Measurements from ENCODE around the gene WDR91. TPM values are rescaled to one million over a fixed set of nuclear protein-coding genes. Genes with fewer than 3 reads are reported as not detected.

WDR91 gene
- total RNA-seq, 1 experiment from 2014 or later, result 7.0 TPM

DNA sequence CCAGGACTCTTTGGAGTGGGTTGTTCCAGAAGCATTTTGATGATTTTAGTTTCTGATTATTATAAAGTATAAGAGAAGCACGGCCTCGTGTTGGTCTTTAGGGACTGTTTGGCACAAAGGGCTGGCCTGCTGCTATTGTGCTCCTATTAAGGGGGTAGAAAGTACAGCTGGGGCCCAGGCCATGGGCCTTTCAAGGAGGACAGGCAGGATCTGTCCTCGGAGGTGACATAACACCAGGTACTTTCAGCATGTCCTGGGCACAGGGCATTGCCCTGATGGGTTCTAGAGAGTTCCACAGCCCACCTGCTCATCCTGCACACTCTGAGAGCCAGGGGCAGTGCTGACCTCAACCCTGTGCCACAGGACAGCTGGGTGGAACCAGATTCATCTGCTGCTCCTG is 47.3 kb upstream of the WDR91 start:
- BruUV-seq (replicated peaks), result no TSS peak
- CTCF ChIA-PET, result no interaction called here
- Histone ChIP-seq H3K27ac (ENCODE audit: low read depth, low read length, poor library complexity, severe bottlenecking) (no peak overlapping the region), H3K27me3 (replicated peaks; ENCODE audit: insufficient read depth, low read depth, low read length, poor library complexity) (no peaks in the 10 kb centered on the region), H3K36me3 (ENCODE audit: insufficient read depth, low read length, poor library complexity, severe bottlenecking) (no peaks in the 10 kb centered on the region), H3K9me3 (ENCODE audit: low read depth, low read length, poor library complexity, severe bottlenecking) (no peaks in the 10 kb centered on the region), H3K4me3 (ENCODE audit: low read depth, low read length, poor library complexity, severe bottlenecking) (no peak overlapping the region), H3K4me1 (ENCODE audit: insufficient read depth, low read length, poor library complexity, severe bottlenecking) (peaks cover 6% of the 10 kb centered on the region)
- TF ChIP-seq, protein P1, sequence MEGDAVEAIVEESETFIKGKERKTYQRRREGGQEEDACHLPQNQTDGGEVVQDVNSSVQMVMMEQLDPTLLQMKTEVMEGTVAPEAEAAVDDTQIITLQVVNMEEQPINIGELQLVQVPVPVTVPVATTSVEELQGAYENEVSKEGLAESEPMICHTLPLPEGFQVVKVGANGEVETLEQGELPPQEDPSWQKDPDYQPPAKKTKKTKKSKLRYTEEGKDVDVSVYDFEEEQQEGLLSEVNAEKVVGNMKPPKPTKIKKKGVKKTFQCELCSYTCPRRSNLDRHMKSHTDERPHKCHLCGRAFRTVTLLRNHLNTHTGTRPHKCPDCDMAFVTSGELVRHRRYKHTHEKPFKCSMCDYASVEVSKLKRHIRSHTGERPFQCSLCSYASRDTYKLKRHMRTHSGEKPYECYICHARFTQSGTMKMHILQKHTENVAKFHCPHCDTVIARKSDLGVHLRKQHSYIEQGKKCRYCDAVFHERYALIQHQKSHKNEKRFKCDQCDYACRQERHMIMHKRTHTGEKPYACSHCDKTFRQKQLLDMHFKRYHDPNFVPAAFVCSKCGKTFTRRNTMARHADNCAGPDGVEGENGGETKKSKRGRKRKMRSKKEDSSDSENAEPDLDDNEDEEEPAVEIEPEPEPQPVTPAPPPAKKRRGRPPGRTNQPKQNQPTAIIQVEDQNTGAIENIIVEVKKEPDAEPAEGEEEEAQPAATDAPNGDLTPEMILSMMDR (conservative IDR thresholded peaks at IDR 0.05; ENCODE audit: low read depth, low read length), result no peak
- TF ChIP-seq EZH2 (IDR thresholded peaks at IDR 0.05; ENCODE audit: borderline replicate concordance, low read depth, low read length, poor library complexity, severe bottlenecking), result no peak
- intact Hi-C loops (cut with micrococcal nuclease; ENCODE audit: unreplicated experiment), result no loop called here
- no peak for DNase-seq (ENCODE audit: low spot score)
- POLR2A ChIA-PET (ENCODE audit: low non-redundant PET), result no interaction called here

DNA sequence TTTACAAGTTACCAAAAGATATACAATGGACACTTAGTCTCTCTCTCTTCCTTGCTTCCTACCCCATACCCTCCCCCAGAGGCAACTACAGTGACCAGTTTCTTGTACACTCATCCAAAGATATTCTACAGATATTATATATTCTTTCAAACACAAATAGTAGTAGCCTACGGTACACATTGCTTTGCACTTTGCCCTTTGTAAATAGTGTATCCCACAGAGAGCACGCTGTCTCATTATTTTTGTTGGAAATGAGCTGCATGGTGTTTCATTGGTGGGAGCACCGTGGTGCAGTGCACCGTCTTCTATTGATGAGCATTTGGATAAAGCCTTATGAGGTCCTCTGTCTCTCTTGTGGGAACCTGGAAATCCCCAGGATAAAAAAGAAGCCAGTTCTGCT is 46.5 kb upstream of the WDR91 start:
- intact Hi-C loops (cut with micrococcal nuclease; ENCODE audit: unreplicated experiment), result no loop called here
- no peak overlapping the region for H3K27ac ChIP-seq (ENCODE audit: low read depth, low read length, poor library complexity, severe bottlenecking)
- no peaks in the 10 kb centered on the region for H3K36me3 ChIP-seq (ENCODE audit: insufficient read depth, low read length, poor library complexity, severe bottlenecking)
- TF ChIP-seq EZH2 (IDR thresholded peaks at IDR 0.05; ENCODE audit: borderline replicate concordance, low read depth, low read length, poor library complexity, severe bottlenecking), result no peak
- TF ChIP-seq, protein P1 (conservative IDR thresholded peaks at IDR 0.05; ENCODE audit: low read depth, low read length), result no peak
- no peak overlapping the region for H3K4me3 ChIP-seq (ENCODE audit: low read depth, low read length, poor library complexity, severe bottlenecking)
- H3K9me3 ChIP-seq (ENCODE audit: low read depth, low read length, poor library complexity, severe bottlenecking), result no peaks in the 10 kb centered on the region
- H3K4me1 ChIP-seq (ENCODE audit: insufficient read depth, low read length, poor library complexity, severe bottlenecking), result peaks cover 6% of the 10 kb centered on the region
- POLR2A ChIA-PET (ENCODE audit: low non-redundant PET), result no interaction called here
- no peaks in the 10 kb centered on the region for H3K27me3 ChIP-seq (replicated peaks; ENCODE audit: insufficient read depth, low read depth, low read length, poor library complexity)
- BruUV-seq (replicated peaks), result no TSS peak
- no peak for DNase-seq (ENCODE audit: low spot score)
- CTCF ChIA-PET, result interaction anchor here (0.6 kb wide), 1 partner anchor 452 kb away, joined by 13 read pairs; no protein-coding TSS in a partner anchor

DNA sequence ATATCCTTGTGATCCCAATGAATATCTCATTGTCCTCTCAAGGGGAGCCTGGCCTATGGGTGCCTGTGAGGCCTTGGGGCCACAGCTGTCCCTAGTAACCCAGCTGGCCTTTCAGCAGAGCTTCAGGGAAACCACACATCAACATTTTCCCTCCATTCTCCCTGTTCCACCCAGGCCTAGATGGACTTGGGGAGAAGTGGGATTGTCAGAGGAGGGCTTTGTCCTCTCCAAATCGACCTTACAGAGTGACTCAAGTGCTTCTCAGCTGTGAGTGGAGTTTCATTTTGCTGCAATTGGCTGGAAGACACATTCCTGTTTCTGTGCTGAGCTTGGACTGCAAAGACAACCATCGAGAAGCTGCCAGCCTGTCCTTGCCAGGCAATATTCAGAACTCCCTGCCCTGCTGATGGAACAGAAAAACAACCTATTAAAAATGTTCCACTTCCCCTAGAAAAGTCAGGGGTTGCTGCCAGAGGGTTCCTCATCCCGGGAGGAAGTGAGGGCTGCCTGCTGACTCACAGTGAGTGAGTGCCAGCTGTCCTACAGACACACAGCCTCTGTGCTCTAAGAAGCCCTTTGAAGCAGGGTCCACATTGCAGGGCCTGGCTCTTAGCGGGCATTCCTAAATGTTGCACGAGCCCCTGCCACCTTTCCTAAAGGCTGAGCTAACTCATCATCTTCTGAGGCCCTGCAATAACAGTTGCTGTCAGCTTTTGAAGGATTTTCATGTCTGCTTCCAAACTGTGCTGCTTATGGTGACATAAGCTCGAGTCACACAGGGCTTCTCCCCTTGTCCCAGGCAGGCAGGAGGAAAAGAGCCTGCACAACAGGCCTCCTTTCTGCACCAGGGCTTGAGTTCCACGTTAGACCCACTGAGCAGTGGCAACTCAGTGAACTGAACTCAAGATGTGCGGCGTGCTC is 42.8 kb upstream of the WDR91 start:
- no TSS peak for BruUV-seq (replicated peaks)
- DNase-seq (ENCODE audit: low spot score), result peak; percentile 15
- CTCF ChIA-PET, result no interaction called here
- no peak for TF ChIP-seq EZH2 (IDR thresholded peaks at IDR 0.05; ENCODE audit: borderline replicate concordance, low read depth, low read length, poor library complexity, severe bottlenecking)
- TF ChIP-seq, protein P1 (conservative IDR thresholded peaks at IDR 0.05; ENCODE audit: low read depth, low read length), result no peak
- no peaks in the 10 kb centered on the region for H3K9me3 ChIP-seq (ENCODE audit: low read depth, low read length, poor library complexity, severe bottlenecking)
- no peaks in the 10 kb centered on the region for H3K27me3 ChIP-seq (replicated peaks; ENCODE audit: insufficient read depth, low read depth, low read length, poor library complexity)
- no peaks in the 10 kb centered on the region for H3K4me1 ChIP-seq (ENCODE audit: insufficient read depth, low read length, poor library complexity, severe bottlenecking)
- POLR2A ChIA-PET (ENCODE audit: low non-redundant PET), result no interaction called here
- no peak overlapping the region for H3K4me3 ChIP-seq (ENCODE audit: low read depth, low read length, poor library complexity, severe bottlenecking)
- intact Hi-C loops (cut with micrococcal nuclease; ENCODE audit: unreplicated experiment), result no loop called here
- H3K27ac ChIP-seq (ENCODE audit: low read depth, low read length, poor library complexity, severe bottlenecking), result no peak overlapping the region
- H3K36me3 ChIP-seq (ENCODE audit: insufficient read depth, low read length, poor library complexity, severe bottlenecking), result no peaks in the 10 kb centered on the region

Measured in A673 (cell line).